ENCODE results near the gene UBE2E1.

Gene UBE2E1

DNA sequence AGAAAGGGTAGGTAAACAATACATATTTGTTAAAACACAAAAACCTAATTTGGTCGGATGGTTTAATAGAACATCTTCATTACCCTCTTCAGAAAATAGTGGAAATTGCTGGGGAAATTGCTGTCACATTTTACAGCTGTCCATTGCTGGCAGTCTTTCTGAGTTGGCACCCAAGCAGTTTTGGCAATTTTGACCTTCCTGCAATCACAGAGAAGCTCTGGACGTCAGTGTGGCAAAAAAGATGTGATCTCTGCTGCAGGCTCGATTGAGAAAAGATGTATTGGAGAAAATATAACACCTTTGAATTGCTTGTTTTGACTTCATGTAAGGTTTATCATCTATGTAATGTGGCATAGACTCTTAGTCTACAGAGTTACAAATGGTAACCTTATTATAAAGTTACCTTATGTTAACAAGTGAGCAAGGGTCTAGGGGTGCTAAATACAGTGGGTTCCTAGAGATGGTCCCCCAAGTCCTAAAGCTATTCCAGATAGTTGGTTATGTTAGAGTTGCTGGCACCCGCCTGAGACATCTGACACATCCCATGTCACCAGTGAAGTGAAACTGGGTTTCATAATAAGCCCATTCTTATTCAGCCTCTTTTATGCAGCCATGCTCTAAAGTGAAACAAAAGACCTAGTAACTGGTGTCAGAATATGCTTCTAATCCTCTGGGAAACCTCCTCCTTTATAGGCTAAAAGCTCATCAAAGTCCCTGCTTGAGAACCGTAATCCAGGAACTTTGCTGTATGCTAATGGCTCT, 14.0 kb downstream of the UBE2E1 start:
- DNase-seq (ENCODE audit: extremely low read depth in 1 of 2, low read depth in 1 of 2), result no peak

DNA sequence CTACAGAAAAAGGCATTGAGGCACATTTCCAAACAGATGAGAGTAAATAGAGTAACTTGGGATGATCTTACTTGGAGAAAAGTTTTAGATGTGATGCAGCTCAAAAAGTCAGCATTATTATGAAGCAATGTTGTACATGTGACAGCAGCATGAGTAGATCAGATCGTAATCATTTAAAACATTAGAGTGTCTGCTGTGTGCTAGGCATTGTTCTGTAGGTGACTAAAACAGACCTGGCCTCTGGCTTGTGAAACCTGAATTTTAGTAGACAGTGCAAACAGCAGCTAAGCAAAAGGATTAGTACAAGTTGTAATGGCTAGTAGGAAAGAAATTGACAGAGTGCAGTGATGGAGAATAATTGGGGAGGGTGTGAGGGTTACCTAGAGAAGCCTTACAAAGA, 15.1 kb downstream of the UBE2E1 start:
- no peak for DNase-seq (ENCODE audit: extremely low read depth in 1 of 2, low read depth in 1 of 2)

DNA sequence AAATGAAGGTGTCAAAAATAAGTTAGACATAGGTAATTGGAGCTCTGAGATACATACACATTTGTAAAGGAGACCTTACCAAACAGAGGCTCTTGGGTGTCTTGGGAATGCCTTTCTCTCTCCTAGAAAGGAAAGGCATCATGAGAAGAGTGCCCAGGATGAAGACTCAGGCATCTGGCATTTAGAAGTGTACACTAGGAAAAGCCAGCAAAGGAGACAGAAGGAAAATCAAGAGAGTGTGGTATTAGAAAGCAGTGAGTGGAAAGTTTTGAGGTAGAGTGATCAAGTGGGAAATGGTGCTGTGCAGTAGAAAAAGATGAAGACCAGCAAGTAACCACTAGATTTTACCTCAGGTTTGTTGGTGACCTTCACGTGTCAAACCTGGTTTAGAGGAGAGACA, 16.1 kb downstream of the UBE2E1 start:
- DNase-seq (ENCODE audit: extremely low read depth in 1 of 2, low read depth in 1 of 2), result no peak

DNA sequence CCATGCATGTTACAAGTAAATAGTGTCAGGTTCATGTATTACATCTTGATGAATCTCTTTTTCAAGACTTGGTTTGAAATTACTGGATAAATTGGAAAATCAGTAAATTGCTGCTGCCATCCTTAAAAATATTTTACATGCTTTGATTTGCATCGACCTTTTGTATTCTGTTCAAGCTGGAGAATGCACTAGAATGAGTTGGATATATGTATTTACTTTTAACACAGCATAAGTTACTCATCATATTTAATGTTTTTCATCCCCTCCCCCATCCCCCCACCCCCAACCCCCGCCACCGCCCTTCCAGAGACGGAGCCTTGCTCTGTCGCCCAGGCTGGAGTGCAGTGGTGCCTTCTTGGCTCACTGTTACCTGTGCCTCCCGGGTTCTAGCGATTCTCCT, 16.8 kb downstream of the UBE2E1 start:
- no peak for DNase-seq (ENCODE audit: extremely low read depth in 1 of 2, low read depth in 1 of 2)

DNA sequence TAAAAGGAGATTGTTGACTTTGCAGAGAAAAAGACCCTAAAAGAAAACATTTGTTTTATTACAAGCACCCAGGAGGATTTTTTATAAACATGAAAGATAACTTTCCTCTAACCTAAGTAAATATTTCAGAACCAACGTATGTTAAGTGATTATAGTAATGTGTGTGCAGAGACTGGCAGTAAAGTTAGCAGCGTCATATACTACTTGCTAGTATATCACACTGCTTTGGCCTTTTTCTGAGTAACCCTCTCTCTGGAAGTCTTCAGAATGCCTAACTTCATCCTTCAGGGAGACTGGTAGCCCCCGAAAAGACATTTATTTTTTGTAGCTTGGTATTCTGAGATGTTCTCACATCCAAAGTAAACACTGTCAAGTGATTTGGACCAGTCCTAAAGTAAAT, 17.9 kb downstream of the UBE2E1 start:
- DNase-seq (ENCODE audit: extremely low read depth in 1 of 2, low read depth in 1 of 2), result no peak

DNA sequence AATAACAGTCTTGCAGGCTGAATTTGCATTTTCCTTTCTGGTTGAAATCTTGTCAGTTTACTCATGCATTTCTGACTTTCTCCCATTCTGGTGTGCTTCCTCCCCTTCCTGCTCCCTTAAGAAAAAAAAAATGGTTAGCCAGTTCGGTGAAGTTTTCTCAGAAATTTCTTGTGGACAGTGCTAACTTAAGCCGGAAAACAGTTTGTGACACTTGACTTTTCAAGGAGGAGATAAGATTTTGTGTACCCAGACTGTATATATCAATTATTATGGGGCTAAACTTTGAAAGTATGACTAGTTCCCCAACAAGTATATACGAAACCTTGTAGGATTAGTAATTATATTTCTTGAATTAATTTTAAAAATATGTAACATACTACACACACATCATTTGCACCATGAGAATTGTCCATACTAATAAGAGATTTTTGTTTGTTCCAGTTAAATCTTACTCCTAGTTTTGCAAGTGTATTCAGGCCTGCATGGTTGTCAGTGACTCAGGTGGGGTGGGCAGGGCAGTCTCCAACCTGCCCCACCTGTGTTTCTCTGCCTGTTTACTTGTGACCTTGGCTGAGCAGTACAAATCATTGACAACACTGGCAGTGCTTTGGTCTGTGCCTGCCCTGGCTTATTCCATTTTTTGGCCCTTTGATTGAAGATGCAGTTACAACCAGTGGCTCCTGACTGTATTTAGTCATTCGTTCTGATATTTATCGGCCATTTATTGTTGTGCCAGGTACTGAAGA, 19.1 kb downstream of the UBE2E1 start:
- no peak for DNase-seq (ENCODE audit: extremely low read depth in 1 of 2, low read depth in 1 of 2)

DNA sequence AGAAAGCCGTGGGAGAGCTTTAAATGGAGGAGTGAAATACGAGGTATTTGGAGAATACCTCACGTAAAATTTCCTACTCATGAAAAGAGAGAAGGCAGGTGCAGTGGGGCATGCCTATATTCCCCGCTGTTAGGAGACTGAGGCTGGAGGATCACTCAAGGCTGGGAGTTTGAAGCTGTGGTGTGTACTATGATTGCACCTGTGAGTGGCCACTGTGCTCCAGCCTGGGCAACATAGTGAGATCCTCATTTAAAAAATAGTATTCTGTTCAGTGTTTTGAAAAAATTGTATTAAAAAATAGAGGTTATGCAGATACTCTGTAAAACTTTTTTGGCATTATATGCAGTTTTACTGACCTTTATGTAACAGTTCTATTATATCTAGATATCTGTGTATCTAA, 20.0 kb downstream of the UBE2E1 start:
- no peak for DNase-seq (ENCODE audit: extremely low read depth in 1 of 2, low read depth in 1 of 2)

DNA sequence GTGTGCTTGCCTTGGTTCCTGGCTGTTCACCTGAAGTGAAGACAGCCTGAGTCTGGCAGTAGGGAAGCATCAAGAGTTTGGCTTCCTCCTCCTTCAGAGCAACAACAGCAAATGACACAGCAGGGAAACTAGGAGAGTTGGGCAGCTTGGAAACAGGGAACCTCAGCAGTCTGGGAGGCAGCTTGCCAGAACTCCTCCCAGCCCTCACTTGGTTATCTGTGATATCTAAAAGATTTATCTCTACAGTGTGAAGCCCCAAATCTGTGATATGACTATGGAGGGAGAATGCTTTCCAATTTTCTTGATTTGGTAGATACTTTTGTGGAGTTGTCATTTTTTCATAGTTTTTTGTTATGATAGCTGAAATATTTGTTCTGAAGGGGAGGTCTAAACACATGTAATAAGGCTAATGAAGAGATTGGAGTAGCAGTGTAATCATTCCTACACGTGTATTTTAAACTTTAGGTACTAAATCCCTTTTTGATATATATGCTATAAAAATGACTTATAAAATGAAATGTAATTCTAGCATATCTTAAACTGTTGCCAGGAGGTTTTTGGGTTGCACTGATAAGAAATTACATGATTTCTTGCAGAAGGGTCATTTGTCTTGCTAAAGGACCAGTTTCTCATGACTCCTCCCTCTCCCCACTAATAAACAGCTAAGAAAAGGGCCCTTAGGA, 20.8 kb downstream of the UBE2E1 start:
- no peak for DNase-seq (ENCODE audit: extremely low read depth in 1 of 2, low read depth in 1 of 2)

DNA sequence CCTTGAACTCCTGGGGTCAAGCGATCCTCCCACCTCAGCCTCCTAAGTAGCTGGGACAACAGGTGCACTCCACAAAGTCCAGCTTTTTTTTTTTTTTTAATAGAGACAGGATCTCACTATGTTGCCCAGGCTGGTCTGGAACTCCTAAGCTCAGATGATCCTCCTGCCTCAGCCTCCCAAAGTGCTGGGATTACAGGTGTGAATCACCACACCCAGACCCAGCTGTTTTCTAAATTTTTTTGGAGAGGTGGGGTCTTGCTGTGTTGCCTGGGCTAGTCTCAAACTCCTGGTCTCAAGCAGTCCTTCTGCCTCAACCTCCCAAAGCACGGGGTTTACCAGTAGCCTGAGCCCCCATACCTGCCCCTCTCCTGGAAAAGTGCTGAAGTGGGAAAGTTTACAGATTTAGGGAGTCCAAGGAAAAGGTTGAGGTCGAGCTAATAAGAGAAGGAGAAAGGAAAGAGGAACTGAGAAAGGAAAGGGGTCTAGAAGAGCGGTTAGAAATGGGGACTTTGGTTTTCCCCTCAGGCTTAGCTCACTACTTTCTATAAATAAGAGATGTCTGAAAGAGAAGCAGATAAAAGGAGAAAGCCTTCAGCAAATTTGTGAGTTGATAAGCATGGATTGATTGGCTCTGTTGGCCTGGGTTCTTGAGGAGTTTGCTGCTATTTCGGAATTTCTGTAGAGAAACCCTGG, 23.6 kb downstream of the UBE2E1 start:
- no peak for DNase-seq (ENCODE audit: extremely low read depth in 1 of 2, low read depth in 1 of 2)

DNA sequence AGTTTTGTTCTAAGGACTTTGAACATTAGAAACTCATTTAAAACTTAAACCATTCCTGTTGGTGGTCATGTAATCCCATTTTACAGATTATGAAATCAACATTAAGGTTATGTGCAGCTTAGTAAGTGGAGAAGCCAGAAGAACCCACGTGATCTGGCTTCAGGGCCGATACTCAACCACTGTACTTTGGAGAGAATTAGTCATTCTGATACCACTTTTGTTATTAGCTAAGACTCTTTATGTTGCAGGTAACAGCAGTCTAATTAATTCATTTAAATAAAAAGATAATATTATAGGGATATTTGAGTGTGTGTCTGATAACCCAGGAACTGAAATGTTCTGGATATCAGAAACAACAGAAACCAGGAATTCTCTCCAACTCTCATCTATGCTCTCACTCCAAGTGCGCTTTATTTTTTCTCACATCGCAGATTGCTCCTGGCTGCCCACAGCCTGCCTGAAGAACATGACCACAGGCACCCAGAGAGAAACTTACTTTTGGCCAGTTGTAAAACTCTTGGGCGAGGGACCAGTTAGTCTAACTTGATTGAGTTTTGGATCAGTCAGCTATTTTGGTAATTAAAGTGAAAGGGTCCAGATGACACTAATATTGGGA, 25.2 kb downstream of the UBE2E1 start:
- DNase-seq (ENCODE audit: extremely low read depth in 1 of 2, low read depth in 1 of 2), result no peak

DNA sequence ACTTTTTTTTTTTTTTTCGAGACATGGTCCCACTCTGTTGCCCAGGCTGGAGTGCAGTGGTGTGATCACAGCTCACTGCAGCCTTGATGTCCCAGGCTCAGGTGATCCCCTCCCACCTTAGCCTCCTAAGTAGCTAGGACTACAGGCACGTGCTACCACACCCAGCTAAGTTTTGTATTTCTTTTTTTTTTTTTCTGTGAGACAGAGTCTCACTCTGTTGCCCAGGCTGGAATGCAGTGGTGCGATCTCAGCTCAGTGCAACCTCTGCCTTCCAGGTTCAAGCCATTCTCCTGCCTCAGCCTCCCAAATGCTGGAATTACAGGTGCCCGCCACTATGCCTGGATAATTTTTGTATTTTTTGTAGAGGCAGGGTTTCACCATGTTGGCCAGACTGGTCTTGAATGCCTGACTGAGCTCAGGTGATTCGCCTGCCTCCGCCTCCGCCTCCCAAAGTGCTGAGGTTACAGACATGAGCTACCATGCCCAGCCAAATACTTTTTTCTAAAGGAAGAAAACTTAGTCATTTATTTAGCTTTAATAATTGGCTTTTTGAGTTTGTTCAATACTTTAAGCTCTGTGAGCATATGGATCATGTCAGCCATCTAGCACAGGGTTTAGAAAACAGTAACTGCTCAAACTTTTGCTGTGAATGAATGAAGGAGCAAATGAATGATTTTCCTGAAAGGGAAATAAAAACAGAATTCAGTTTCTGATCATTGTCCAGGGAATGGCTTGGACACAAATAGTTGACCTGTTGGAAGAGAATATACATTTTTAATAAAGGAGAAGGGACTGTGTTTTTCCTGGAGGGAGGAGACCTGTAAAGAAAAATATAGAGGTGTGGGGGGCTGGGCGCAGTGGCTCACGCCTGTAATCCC, 26.0 kb downstream of the UBE2E1 start:
- no peak for DNase-seq (ENCODE audit: extremely low read depth in 1 of 2, low read depth in 1 of 2)

DNA sequence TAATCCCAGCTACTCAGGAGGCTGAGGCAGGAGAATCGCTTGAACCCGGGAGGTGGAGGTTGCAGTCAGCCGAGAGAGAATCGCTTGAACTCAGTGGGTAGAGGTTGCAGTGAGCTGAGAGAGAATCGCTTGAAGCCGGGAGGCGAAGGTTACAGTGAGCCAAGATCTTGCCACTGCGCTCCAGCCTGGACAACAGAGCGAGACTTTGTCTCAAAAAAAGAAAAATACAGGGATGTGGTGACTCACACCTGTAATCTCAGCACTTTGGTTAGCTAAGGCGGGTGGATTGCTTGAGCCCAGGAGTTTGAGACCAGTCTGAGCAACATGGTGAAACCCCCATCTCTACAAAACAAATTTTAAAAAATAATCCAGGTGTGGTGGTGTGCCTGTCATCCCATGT, 26.8 kb downstream of the UBE2E1 start:
- DNase-seq (ENCODE audit: extremely low read depth in 1 of 2, low read depth in 1 of 2), result no peak

DNA sequence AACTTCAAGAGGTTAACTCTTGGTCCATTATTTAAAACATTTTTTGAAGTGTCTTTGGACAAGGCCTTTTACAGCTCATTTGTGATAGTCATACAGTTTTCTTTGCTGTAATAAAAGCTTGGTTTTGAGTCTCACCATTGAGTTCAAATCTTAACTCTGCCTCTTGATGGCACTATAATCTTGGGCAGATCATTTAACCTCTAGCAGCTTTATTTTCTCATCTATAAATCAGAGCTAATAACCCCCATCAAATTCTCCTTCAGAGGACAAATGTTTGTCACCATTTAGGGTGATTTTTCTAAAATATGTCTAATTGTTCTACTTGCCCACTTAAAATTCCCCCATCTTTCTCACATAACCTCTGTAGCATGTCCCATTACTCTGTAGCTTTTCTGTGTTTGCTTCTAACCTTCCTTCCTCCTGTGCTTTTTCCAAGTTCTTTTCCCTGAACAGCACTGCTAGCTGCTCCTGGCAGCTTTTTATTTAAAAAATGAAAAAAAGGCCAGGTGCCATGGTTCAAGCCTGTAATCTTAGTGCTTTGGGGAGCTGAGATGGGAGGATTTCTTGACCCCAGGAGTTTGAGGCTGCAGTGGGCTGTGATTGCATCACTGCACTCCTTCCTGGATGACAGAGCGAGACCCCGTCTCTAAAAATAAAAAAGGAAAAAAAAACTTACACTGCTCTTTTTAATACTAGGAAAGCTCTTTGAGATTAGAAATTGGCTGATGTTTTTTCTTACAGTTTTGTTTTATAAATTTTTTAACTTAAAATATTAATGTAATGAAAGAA, 28.5 kb downstream of the UBE2E1 start:
- no peak for DNase-seq (ENCODE audit: extremely low read depth in 1 of 2, low read depth in 1 of 2)

DNA sequence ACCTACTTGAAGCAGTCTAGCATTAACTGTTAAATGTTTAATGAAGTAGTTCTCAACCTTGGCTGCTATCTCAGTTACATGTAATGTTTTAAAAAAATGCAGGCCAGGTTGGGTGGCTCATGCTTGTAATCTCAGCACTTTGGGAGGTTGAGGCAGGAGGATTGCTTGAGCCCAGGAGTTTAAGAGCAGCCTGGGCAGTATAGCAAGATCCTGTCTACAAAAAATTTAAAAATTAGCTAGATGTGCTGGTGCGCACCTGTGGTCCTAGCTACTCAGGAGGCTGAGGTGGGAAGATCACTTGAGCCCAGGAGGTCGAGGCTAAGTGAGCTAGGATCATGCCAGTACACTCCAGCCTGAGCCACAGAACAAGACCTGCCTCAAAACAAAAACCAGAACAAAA, 29.3 kb downstream of the UBE2E1 start:
- no peak for DNase-seq (ENCODE audit: extremely low read depth in 1 of 2, low read depth in 1 of 2)

DNA sequence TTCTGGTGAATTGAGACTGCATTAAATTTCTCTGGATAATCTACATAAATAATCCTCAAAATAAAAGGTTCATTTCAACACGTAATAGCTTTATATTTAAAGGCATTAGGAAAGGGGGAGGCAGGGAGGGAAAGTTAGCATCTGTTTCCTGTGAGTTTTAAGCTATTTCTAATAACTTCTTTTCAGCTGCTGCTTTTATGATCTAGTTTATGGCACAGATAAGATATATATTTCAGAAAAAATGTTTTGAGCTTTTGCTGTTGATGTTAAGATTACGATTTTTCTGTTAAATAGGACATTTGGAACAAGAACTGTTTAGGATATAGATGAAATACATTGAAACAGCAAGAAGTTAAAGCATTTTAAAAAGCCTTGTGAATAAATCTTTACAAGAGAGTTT, 30.0 kb downstream of the UBE2E1 start:
- DNase-seq (ENCODE audit: extremely low read depth in 1 of 2, low read depth in 1 of 2), result no peak

DNA sequence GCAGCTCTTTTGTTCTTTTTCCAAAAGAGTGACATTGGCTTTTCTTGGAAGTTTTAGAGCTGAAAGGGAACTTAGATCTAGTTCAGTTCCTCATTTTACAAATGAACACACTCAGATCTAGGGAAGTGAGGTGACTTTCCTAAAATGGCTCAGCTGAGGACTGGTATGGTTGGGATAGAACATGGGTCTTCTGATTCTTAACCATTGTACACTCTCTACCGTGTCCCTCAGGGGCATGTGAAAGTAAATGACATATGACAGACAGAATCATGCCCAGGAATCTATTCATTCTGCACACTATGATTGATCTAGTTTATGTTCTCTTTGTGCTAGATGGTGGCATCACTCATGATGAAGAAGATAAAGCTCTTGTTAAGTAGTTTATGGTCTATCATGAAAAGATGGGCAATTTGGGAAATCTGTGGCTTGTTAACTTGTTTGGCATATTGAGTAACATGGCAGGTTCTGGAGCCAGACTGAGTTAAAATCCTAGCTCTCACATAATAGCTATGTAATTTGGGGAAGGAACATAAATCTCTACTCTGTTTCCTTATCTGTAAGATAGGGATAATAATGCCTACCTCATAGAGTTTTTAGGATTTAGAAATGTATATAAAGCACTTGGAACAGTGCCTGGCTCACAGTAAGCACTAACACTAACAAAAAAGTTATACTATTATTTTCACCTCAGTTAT, 30.9 kb downstream of the UBE2E1 start:
- DNase-seq (ENCODE audit: extremely low read depth in 1 of 2, low read depth in 1 of 2), result no peak

DNA sequence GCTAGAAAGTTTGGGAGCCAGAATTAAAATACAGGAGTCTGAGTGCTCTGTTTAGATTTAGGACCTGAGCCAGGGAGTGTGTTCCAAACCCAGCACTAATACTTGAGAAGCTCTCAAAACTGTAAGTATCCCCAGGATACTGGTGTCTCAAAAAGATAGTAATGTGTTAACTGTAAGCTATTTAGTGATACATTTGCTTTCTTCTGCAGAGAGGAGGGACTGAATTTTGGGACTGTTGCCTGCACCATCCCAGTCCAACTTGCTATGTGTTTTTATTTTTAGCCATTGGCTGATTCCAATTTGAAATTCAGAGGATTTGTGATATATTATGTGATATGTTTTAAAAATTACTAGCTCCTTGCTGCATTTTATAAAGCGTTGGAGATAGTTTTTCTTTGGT, 31.5 kb downstream of the UBE2E1 start:
- DNase-seq (ENCODE audit: extremely low read depth in 1 of 2, low read depth in 1 of 2), result no peak

DNA sequence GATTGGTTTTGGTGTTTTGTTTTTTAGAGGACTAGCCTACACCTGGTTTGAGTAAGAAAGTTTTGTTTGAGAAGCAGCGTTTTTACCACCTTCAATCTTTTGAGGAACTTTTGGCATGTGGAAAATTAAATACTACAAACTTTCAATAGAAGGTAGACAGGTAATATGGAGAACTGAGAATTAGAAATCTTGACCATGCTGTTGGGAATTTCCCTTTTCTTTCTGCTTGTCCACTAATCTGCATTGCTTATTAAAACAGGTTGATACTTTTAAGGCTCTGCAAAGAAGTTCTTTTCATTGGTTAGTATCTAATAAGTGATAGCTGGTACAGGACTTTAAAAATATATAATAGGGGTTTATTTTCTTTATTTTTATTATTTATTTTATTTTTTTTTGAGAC, 31.9 kb downstream of the UBE2E1 start:
- DNase-seq (ENCODE audit: extremely low read depth in 1 of 2, low read depth in 1 of 2), result no peak

DNA sequence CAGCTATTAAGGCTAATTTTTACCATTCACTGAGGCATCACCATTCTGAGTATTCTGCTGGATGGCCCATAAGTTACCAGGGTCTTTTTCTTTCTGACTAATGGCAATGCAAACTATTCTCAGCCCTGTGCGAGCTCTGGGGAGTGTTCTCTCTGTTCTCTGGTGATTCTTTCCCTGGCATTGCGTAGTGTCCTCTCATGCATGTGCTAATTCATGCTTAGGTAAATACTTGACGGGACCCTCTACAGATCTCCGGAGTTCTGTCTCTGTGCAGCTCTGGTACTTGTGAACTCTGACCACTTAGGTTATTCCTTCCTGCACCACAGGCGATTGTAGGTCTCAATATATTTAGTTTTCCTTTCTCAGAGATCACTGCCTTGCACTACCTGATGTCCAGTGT, 34.8 kb downstream of the UBE2E1 start:
- no peak for DNase-seq (ENCODE audit: extremely low read depth in 1 of 2, low read depth in 1 of 2)

Measured in activated CD8-positive, alpha-beta memory T cell treated with anti-CD3 and anti-CD28 coated beads for 1 hour (primary cell).